HK-2 (cell line): ENCODE measurements around the gene DNAJC7.

Experiments
- DNase-seq: peaks from one replicate; pipeline ENCODE4 v3.0.0-alpha.2; 2018; ENCODE audit not compliant: unreplicated experiment

DNAJC7 gene

DNA sequence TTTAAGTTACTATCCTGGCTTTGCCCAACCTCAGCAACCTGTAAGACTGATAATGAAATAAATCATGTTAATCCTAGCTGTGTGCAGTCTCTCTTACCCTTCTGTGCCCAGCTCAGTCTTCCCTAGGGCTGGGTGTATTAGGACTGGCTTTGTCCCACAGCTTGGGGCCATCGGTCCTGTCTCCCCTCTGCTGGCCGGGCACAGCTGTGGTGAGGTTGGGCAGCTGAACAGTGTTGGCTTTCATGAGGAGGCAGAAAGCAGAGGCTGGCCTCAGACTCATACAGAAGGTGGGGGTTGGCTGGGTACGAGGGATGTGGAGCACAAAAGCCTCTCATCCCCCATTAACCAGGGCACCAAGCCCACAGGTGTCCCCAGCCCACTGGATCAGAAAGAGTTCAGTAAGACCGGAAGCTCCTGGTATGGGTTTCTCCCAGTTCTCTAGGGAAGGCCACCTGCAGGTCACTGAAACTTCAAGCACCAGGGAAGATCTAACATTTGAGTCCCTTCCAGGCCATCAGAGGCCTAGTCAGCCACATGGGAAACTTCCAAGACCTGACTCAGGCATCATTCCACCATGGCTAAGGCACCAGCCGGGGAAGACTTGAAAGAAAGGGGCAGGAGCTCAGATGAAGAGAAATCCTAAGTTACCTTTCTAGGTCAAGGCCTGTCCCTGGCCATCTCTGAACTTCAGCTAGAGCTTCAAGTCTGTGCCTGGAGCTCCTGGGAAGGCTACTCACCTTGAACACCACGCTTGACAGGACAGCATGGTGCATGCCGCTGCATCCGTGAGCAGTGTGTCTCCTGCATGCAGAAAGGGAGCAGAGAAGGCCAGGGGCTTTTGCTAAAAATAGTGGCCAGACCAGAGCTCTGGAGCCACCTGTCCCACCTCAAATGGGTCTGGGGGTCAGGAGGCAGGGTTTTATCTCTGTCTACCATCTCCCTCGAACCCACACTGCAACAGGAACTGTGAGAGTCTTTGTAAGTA is 41.8 kb downstream of the DNAJC7 start:
- DNase-seq = no peak

DNA sequence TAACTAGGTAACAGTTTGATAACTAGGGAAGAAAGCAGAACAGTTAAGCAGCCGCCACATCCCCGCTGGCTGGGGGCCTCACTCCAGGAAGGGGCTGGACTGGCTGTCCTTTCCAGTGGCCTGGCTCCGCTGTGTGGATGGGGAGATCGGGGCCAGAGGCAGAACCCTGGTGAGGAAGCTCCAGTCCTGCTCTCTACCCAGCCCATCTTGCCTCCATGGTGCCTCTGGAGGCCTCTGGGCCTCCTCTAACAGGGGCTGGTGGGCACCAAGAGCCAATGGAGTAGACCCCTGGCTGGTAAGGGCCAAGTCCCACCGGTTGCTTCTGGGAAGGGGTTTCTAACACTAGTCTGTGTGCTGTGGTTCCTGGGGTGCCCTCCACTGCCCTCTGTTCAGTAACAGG is 42.6 kb downstream of the DNAJC7 start:
- no peak for DNase-seq

DNA sequence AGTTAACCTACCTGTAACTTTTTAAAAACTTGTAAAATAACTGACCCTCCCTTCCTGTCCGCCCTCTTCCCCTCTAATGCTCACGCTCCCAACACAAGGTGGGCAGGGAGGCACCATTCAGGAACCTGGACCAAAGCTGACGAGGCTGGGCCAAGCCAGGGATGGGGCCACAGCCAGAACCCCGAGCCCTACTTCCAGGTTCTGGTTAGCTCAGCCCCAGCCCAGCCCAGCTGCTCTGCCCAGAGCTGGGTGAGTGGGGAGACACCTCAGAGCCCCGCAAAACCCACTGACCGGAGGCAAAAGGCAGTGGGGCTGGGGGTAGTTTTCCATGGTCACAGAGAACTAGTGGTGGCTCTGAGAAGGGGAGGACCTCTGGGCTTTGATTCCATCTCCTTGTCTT is 43.2 kb downstream of the DNAJC7 start:
- DNase-seq = no peak

DNA sequence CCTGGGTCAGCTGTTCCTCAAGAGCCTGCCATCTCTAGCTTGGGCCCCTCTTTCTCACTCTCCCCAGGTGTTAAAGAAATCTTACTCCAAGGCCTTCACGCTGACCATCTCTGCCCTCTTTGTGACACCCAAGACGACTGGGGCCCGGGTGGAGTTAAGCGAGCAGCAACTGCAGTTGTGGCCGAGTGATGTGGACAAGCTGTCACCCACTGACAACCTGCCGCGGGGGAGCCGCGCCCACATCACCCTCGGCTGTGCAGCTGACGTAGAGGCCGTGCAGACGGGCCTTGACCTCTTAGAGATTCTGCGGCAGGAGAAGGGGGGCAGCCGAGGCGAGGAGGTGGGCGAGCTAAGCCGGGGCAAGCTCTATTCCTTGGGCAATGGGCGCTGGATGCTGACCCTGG is 43.8 kb downstream of the DNAJC7 start:
- no peak for DNase-seq

DNA sequence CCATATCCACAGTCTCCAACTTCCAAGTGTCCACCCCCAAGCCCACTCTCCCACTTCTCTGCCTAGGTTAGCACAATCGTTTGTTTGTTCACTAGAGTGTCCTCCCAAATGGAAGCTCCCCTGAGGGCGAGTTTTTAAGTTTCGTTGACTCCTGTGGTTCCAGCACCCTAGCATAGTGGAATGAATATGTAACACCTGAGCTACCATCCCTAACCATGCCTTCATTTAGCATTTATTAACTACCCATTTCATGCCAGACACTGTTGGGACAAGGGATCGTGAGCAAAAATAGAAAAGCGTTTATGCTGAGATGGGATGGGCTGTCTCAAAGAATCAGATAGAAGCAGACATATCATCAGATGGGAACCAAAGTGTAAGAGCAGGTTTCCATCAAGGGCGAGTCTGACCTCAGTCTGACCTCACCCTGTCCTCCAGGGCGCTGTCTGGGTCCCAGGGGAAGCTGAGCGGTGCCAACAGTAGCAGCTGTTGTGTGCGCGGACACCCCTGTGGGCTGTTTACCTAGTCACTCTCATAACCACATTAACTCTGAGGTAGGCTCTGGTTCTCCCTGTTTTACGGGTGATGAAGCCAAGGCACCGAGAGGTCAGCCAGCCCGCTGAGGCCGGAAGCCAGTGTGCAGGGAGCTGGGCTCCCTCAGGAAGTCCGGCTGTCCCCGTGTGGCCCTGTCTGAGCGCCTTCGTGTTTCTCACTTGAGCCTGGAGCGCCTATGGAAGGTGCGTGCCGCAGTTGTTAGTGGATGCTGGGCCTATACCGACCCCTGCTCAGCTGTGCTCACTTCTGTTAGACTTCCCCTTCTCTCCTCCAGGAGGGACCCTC is 44.5 kb downstream of the DNAJC7 start:
- no peak for DNase-seq

DNA sequence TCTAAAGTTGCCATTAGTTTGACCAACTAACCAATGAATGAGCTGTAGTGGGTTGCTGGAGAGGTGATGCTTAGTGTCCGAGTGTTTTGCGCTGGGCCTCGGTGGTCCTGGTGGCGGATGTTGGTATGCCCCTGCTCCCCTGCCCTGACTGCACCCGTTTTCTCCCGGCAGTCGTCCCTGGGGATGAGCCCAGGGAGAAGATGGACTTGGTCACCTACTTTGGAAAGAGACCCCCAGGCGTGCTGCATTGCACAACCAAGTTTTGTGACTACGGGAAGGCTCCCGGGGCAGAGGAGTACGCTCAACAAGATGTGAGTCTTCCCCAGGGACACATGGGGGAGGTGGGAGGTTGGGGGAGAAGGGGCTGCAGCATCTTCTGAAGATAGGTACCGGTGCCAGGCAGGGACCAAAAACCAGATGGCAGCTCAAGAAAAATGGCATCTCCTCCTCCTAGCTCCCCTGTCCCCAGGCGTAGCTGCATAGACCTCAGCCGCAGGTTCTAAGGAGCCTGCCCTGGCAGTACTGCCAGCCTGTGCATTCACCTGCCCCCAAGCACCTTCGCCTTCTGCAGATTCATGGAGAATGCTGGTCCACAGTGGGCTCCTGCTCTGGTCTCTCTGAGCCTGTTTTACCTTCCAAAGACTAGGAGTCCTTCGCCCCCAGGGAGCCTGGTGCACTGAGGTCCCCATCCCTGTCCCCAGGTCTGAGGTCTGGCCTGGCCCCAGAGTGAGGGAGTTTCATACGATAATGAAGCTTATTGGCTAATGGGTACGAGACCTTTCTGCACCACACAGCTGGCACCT is 45.3 kb downstream of the DNAJC7 start:
- DNase-seq = no peak

DNA sequence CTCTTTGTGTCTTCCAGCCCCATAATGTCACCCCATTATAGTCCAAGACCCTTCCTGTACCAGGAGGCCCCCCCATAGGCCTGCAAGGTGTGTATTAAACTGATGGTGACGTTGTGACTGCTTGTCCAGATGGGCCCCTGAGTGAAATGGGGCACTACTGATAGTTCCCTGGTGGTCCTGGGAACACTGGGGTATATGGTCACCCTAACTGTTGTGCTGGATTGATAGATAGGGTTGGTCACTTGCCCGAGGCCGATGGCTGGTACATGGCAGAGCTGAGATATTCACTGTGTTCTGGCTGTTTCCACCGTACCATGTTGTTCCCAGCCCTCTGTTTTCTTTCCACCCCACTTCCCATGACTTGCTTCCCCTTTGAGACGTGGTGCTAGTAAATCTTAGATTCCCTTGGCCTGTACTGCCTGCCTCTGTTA is 46.3 kb downstream of the DNAJC7 start:
- DNase-seq = no peak

DNA sequence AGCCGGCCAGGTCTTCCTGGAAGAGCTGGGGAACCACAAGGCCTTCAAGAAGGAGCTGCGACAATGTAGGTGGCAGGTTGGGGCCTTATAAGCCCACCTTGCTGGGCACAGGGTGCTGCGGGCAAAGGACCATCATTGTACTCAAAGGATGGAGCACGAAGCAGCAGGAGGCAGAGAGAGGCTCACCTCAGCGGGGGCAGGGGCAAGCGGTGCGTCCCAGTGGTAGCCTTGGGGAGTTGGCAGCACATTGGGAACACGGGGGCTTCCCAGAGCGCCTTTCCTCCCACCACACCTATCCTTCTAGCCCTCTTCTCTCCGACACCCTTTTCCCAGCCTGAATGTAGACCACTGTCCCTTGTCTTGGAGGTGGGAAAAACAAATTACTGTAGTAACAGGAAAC is 48.6 kb downstream of the DNAJC7 start:
- no peak for DNase-seq

DNA sequence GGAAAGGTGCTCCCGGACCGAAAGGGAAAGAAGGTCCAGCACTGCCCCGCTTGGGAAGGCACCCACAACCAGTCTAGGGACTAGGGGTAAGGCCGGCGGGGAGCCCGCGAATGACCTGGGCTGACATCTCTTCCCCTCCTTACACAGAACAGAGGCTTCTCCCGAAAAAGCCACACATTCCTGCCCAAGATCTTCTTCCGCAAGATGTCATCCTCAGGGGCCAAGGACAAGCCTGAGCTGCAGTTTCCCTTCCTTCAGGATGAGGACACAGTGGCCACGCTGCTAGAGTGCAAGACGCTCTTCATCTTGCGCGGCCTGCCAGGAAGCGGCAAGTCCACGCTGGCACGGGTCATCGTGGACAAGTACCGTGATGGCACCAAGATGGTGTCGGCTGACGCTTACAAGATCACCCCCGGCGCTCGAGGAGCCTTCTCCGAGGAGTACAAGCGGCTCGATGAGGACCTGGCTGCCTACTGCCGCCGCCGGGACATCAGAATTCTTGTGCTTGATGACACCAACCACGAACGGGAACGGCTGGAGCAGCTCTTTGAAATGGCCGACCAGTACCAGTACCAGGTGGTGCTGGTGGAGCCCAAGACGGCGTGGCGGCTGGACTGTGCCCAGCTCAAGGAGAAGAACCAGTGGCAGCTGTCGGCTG is 49.2 kb downstream of the DNAJC7 start:
- DNase-seq = no peak

DNA sequence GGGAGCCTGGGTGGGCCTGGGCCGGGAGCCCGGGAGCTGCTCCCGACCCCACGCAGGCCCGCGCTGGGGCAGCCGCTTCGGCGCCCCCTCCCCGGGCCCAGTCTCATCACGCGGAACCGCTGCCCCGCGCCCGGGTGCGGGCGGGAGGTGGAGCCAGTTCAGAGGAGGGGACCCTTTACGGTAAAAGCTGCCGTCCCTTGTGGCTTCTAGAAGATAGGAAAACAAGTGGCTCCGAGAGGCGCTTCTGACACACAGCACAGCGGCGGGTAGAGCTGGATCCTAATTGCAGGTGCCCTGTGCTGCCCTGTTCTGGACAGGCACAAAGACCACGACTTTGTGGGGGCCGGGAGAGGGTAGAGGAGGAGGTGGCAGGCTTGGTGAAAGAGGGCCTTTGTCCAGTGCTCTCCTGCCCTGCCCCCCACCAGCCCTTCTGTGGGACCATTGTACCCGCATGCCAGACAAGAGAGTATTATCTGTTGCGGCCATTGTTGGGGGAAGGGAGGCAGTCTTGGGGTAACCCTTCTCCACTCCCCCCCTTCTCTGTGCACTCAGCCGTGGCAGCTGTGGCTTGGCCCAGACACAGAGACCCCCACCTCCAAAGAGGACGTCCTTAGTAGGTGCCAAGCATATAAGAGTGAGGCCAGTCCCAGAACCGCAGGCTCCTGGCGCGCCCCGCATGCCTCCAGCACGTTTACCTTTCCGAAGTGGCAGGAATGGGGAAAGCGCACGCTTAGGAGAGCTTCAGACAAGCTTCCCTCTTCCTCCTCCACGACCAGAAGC is 49.9 kb downstream of the DNAJC7 start:
- DNase-seq = peak; percentile 41

DNA sequence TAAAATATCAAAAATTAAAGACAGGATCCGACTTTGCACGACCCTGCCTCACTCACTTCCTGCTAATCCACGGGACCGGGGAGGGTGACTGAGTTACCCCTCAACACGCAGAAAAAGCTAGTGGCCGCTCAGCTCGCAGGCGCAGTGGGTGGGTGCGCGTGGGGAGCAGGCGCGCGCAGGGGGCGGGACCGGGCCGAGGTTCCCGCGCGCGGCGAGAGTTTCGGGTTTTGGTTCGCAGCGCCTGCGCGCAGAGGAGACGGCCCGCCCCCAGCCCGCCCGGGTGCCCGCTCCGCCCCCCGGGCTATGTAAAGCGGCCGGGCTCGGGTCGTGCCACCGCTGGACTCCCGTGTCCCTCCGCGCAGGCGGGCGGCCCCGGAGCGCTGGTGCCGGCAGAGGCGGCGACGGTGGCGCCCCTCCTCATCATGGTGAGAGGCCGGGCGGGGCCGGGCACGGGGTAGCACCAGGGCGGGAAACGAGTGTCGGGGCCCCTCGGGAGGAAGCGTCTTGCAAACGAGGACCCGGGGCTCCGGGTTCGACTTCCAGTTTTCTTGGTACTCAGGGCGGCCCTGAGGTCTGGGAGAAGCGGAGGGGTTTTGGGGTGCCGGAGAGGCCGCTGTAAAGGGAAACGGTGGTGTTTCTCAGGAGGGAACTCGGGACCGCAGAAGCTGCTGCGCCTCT is 50.6 kb downstream of the DNAJC7 start, which contains the start of gene CNP:
Gene CNP, plus strand, starts transcription at position 333 of the 678 bp plus-strand sequence. Its CDS starts 90 bp downstream, at position 423.
- peak; percentile 86 for DNase-seq

DNA sequence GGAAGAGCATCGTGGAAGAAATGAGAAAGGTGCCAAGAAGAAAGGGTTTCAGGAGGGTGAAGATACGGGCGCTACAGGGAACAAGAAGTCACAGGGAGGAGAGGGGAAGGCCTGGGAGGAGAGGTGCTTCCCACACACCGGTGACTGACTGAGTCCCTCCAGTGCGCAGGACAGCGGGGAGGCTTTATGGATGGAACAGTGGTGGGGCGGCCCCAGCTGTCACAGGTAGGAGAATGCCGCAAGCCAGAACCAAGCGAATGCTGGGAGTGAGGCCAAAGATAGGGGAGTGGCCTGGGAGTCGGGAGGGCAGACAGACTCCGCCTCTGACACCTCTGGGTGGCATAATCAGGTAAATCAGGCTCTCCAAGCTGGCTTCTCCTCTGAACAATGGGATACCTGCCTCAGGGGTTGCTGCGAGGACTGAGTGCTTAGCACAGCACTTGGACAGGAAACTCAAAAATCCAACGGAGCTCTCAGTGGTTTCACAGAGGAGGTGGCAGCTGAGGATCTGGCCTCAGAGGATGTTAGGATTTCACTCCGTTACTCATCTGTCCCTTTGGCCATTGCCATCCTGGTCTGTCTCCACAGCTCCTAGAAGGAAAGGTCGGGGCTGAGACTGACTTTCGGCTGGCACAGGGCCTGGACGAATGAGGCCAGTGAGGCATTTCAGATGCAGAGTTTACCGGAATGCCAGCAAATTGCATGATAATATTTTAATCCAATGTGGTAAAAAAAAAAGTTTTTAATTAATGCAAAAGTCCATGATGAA is 51.4 kb downstream of the DNAJC7 start:
- peak; percentile 77 for DNase-seq

DNA sequence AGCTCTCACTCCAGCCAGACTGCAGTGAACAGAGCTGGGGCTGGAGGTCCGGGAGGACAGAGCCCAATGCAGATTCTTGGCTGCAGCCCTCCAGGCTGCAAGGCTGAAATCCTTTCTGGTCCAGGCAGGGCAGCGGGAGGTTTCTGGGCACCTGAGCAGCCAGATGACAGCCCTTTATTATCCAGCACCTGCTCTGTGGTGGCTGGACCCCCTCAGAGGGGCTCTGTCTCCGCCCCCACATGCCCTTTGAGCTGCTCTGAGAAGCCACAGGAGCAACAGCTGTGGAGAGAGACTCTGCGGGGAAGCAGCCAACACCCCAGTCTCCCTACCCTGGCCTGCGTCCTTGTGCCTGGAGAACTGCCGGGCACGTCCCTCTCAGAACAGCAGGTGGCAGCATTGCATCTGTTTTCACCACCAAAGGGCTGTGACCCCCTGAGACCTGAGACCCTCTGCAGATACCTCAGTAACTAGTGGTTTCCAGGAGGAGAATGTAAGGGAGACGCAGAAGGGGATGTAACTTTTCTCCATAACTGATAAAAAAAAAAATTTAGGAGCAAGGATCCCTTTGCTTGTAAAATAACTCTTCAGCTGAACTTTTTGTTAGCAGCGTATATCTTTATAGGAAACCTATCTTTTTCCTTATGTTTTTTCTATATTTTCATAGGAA is 54.3 kb downstream of the DNAJC7 start:
- DNase-seq = peak; percentile 58

DNA sequence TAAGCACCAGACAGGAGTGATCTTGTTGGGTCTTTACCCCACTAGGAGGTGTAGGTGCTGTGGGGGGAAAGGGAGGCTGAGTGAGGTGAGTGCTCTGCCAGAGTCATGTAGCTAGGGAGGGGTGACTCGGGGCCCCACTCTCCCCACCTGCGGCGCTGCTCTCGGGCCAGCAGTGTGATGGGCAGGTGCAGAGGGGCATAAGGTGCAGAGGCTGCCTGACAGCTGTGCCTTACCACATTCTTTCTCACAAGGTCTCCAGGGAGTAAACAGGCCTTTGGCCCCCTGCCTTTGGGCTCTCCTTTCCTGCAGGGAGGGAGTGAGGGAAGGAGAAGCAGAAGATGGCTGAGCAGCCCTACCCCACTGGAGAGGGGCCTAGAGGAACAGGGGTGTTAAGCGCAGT is 55.1 kb downstream of the DNAJC7 start:
- no peak for DNase-seq

DNA sequence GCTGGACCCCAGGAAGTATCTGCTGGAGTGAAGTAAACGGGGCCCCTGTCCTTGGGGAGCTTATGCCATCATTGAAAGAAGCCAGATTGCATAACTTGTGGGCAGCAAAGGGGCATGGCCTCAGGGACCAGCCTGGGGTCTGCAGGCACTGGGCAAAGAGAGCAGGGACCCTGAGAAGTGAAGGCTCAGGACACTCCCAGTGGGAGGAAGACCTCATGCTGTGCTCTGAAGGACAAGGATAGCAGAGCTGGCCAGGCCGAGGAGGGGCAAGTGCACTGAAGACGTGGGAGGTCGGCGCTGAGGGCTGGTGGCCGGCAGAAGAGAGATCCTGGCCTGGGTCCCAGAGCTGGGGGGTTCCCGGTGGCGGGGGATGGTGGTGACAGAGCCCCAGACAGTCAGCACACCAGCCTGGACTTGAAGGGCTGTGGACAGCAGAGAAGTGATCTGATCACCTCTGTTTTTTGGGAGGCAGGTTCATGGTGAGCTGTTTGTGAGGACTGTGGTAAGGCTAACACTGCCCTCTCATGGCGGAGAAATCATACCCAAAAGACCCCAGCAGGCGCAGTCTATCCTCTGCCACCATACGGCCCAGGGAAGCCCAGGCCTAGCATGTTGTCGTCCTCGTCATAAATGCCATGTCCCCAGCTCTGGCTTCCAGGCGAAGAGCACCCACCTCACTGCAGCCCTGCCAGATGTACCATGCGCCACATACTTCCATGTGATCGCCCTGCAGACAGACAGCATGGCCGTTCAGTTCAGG is 57.7 kb downstream of the DNAJC7 start:
- DNase-seq = peak; percentile 50

DNA sequence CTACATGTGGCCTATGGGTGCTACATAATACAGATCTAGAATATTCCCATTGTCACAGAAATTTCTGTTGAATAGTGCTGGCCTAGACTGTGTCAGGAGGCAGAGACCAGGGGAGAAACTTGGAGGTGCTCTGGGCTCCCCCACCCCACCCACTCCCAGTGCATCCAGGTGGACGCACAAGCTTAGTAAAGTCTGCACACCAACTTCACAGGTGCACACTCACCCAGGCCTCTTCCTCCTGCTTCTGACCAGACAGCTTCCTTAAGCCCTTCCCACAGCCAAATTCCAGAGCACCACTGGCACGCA is 58.3 kb downstream of the DNAJC7 start:
- no peak for DNase-seq

DNA sequence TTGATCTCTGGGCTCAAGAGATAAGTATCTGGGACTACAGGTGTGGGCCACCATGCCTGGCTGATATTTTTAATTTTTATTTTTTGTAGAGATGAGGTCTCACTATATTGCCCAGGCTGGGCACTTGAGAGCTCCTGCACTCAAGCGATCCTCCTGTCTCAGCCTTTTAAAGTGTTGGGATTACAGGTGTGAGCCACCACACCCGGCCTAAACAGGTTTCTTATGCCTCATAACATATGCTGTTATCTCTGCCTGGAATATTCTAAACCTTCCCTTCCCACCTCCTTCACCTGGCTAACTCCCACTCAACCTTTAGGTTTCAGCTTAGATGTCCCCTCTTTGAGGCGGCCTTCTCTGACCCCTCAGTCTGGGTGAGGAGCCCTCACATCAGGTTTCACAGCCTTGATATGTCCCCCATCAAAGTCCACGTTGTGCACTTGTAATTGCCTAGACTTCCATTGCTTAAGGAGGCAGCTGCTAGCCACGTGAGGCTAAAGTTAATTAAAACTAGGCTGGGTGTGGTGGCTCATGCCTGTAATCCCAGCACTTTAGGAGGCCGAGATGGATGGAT is 59.3 kb downstream of the DNAJC7 start:
- DNase-seq = no peak
